KOPT-K1 (cell line): ENCODE results near the gene HK2.
"Not testable (repeated sequence)": the region's sequence is repeated elsewhere in the genome, so short reads cannot be mapped to it uniquely, and the experiment has no call there.

ENCODE experiments used
- H3K27ac ChIP-seq: fragments of 200-600 bp; sonication (generic); 2 replicates; pipeline ENCODE4 v1.5.1; 2016; ENCODE audit warnings: antibody characterized with exemption, mild to moderate bottlenecking, low read depth, low read length; ENCODE audit not compliant: poor library complexity, severe bottlenecking
- H3K36me3 ChIP-seq: fragments of 200-600 bp; sonication (generic); 2 replicates; pipeline ENCODE4 v1.5.1; 2017; ENCODE audit warnings: antibody characterized with exemption, mild to moderate bottlenecking, low read length, moderate library complexity; ENCODE audit not compliant: insufficient read depth
- H3K9me3 ChIP-seq: fragments of 200-600 bp; sonication (generic); 2 replicates; pipeline ENCODE4 v1.5.1; 2017; ENCODE audit warnings: antibody characterized with exemption, low read length, mild to moderate bottlenecking; ENCODE audit not compliant: insufficient read depth, poor library complexity, severe bottlenecking

The HK2 gene

GRCh38 chr2:74833418-74834233 lies at the start of gene HK2:
Gene HK2 (plus strand): TSS chr2:74834127. CDS start chr2:74834581, 454 bp downstream.
- Histone ChIP-seq H3K9me3 (no peaks in the 10 kb centered on the region), H3K36me3 (no peaks in the 10 kb centered on the region), H3K27ac (peak within 1 kb of the TSS; percentile 79)

DNA sequence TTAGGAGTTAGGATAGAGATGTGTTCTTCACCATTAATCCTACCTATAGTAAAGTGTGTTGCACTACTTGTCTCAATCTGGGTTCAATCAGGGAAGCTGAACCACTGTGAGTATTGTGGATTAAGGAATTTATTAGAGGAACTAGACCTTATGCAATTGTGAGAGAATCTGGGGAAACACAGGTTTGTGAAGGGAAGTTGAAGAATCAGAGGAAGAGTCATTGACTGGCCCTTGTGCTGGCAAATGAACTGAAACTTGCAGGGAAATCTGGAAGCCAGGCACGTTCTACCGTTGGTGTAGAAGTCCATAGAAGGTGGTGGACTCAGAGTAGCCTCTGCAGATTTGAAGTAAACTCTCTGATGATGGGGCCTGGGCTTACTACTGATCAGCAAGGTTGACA lies 44.7 kb upstream of the HK2 start:
- peaks cover 22% of the 10 kb centered on the region for H3K9me3 ChIP-seq

GRCh38 chr2:74792282-74792681 lies 41.6 kb upstream of the HK2 start:
- Histone ChIP-seq H3K9me3 (peaks cover 22% of the 10 kb centered on the region), H3K27ac (no peak overlapping the region), H3K36me3 (no peaks in the 10 kb centered on the region)

More for the DNA sequence above, 44.7 kb upstream of the HK2 start:
- H3K27ac ChIP-seq = no peak overlapping the region
- no peaks in the 10 kb centered on the region for H3K36me3 ChIP-seq

GRCh38 chr2:74794878-74795277 lies 39.0 kb upstream of the HK2 start:
- not testable (repeated sequence) for H3K27ac ChIP-seq, H3K9me3 ChIP-seq, H3K36me3 ChIP-seq

DNA sequence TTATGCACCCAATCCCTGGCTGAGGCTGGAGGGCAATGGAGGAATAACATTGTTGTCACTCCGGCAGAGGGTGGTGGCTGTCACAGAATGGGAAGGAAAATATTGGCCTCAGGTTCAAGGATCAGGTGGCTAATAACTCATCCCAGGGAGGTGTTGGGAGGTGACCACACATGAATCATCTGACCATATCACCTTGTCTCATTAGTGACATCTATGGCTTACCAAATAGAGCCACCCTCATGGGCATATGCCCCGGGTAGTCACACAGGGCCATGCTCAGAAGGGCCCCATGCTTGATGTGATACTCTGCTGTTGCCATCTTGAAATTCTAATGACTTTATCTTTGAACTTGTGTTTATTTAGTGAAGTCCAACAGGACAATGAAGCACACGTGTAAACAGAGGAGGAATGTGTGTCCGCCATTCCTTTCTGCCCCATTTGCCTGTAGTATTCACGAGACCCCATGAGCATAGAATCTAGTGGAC lies 27.5 kb upstream of the HK2 start:
- no peaks in the 10 kb centered on the region for H3K9me3 ChIP-seq
- no peaks in the 10 kb centered on the region for H3K36me3 ChIP-seq
- no peak overlapping the region for H3K27ac ChIP-seq

DNA sequence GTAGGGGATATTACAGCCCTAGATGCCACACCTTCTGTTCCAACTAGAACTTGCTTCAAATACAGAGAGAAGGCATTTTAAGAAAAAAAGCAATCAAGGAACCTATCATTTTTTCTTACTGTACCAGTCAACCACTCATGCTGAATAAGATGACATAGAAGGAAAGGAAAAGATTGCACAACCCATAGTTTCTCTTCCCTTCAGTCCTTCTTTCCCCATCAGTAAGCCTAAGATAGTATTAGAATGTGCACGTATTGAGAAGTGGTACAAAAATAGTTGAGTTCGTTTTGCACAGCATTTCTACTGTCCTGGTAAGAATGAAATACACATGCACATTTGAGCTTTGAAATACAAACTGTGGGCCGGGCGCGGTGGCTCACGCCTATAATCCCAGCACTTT lies 27.0 kb upstream of the HK2 start:
- no peaks in the 10 kb centered on the region for H3K9me3 ChIP-seq
- no peak overlapping the region for H3K27ac ChIP-seq
- no peaks in the 10 kb centered on the region for H3K36me3 ChIP-seq

DNA sequence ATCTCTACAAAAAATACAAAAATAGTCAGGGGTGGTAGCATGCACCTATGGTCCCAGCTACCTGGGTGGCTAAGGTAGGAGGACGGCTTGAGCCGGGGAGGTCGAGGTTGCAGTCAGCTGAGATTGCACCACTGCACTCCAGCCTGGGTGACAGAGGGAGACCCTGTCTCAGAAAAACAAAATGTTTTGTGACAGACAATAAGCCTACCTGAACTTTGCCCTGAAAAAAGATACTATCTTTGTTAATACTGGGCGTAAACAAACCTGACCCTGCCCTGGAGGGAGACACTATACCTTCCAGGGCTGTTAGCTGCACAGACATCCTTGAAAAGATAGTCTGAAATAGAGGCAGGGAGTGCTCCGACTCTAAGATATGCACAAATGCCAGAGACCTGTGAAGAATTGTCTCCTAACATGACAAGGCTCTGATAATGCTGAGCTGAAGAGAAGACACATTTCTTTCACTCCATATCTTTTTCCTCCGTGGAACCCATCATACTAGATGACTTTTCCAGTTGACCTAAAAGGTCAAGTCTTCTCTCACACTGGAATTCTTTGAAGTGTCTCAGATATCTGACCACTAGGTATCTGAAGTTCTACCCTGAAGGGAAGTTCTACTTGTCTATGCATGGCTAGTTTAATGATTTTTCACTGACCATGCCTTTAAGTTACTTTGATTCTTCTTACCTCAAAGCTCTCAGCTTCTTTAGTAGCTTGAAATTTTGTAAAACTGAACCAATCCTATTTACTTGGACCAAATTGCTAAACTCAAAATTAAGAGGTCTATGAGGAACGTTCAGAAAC lies 20.9 kb upstream of the HK2 start:
- Histone ChIP-seq H3K9me3 (no peaks in the 10 kb centered on the region), H3K36me3 (no peaks in the 10 kb centered on the region), H3K27ac (no peak overlapping the region)

DNA sequence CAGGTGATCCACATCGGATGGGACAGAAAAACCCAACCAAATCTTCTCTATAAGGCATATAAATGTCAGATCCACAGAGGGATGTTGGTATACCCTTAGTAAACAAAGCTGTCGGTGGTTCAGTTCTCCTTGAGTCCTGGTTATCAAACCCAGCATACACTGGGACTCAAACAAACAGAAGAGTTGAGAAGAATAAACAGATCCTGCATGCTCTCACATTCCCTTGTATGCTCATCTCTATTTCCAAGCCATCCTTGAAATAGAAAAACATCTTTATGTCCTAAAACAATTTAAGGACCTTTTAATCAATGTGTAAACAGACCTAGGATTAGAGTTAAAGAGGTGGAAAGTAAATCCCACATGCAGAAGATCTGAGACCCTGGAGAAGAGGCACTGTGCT lies 19.8 kb upstream of the HK2 start:
- Histone ChIP-seq H3K36me3 (no peaks in the 10 kb centered on the region), H3K9me3 (no peaks in the 10 kb centered on the region), H3K27ac (no peak overlapping the region)

GRCh38 chr2:74815941-74816340 lies 18.0 kb upstream of the HK2 start:
- no peaks in the 10 kb centered on the region for H3K9me3 ChIP-seq
- no peaks in the 10 kb centered on the region for H3K36me3 ChIP-seq
- H3K27ac ChIP-seq = no peak overlapping the region

DNA sequence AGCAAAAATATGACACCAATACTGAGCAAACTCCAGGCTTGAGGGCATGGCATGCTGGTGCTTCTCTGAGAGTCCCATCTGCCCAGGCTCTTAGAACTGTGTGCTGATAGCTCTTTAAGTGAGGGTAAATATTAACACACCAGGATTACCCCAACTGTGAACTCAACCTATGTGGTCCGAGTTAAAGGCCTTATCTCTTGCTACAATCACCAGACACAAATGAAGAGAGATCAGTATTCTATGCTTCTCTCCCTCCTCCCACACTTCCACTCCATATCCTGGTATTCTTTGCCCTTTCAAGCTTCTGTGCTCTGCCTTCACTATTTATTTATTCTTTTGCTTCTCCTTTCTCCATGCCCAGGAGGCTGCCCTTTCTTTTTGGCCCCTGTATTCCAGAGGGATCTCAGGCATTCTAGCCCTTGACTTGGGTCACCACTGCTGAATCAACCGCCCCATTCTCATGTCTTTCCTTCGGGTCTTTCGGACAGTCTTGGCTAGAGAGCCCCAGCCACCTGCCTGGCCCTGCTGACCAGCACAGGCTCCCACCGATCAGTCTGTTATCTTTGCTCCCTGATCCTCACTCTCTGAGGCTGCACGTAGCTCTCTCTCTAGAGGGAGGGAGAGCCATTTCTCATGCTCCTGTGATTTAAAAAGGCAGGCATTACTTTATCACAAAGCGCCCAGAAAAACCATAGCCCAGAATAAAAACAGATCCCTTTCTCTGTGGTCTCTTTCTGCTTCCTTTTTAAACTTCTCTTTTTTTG lies 17.2 kb upstream of the HK2 start:
- Histone ChIP-seq H3K36me3 (no peaks in the 10 kb centered on the region), H3K9me3 (no peaks in the 10 kb centered on the region), H3K27ac (no peak overlapping the region)

DNA sequence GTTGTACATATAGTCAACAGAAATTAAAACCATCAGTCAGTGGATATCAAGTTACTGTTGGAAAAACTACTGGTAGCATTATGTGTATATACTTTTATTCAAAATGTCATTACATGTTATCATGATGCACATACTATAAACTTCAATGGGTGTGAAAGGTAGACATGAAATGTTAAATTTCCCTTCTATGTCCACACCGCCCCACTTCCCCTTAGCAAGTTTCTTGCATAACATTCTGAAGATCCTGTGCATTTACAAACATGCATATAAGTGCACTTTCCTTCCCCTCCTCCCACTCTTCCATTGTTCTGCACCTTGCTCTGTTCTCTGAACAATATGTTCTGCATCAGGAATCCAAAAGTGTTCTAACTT lies 16.6 kb upstream of the HK2 start:
- H3K27ac ChIP-seq = no peak overlapping the region

DNA sequence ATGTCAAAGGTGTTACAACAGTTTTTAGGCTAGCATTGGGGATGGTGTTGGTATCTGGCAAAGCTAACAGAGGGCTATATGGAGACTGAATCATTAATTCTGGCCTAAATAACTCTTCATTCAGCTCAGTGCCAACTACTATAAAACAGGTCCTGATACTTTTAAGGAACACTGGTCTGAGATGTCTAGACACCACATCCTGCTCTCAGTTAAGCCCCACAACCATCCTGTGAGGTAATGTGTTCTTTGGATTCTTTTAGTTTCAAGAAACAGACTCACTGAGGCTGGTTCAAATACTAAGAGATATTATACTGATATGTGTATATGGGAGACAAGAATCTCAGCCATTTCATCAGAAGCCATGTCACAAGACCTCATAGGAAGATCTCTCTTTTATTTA lies 14.2 kb upstream of the HK2 start:
- no peak overlapping the region for H3K27ac ChIP-seq
- H3K9me3 ChIP-seq = no peaks in the 10 kb centered on the region
- no peaks in the 10 kb centered on the region for H3K36me3 ChIP-seq

More for the DNA sequence above, 16.6 kb upstream of the HK2 start:
- Histone ChIP-seq H3K36me3 (no peaks in the 10 kb centered on the region), H3K9me3 (no peaks in the 10 kb centered on the region)

DNA sequence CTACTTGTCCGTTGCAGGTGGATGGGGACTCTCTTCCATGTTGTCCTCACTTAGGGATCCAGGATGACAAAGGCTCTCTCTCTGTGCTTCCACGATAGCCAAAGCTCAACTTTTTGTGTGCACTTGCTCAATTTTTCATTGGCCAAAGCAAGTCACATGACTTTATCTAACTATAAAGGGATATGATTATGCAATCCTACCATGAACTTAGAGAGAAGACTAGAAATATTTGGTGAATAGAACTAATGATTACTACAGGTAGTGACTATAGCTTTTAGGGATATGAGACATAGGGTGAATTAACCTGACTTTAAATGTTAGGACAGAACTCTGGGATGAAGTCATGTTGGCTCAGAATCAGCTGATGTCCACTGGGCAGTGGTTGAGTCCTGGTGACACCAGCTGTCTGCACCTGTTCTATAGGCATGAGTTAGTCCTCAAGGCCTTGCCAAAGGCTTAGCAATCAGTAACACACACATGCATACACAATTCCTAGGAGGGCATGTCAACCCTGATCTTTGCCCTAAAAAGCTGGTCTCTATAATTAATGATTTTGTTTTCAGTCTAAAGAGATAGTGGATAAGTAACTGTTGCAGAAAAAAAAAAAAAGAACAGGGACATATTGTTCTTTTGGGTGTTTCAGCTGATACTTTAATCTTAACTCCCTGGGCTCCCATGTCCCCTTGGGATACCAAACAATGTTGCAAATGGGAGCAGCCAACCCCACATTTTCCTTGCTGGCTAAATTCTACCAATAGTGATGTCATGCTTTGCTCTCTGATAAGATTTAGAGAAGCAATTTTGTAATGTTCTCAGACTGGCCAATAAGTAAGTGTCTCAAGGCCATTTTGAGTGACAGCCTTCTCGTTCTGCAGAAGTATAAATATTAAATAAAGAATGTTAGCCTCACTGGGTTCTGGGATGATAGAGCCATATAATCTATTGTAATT lies 12.5 kb upstream of the HK2 start:
- Histone ChIP-seq H3K9me3 (no peaks in the 10 kb centered on the region), H3K27ac (no peak overlapping the region), H3K36me3 (no peaks in the 10 kb centered on the region)
